Thoracic aorta endothelial cell (primary cell): ENCODE measurements around the gene CES1. TPM values are rescaled to one million over a fixed set of nuclear protein-coding genes. Genes with fewer than 3 reads are reported as not detected.

Experiments used
- total RNA-seq: library from RNA; depleted of rRNA; stranded (reverse); fragments of >200 nt; gene quantifications from 2 replicates; pipeline ENCODE4 v1.2.3, GENCODE V29; 2012

The CES1 gene
- total RNA-seq: 0.14 TPM in 1 of 2 replicates, not detected in the other

GRCh38 chr16:55832773-55833691, at the start of gene CES1:
Gene CES1 (minus strand): TSS chr16:55833096. CDS start chr16:55833055, 41 bp downstream.

DNA sequence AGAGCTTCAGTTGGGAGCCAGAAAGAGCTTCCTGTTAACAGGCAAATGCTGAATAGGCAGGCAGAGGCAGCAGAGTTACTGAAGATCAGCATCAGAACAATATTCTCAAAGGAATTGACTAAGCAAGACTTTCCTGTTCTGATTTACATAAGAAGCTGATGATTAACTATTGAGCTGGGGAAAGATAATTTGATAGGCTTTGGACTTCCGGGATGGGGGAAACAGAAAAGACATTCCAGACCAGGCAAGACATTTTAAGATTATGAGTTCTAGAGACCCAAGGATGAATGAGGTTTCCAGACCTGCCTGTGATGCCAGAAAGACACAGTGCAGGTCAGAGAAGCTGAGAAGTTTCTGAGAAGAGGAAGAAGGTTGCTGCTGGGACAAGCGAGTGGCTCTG, 42.4 kb upstream of the CES1 start, which contains the start of gene CES5A:
CES5A (minus strand) TSS at position 101 of the 400 bp plus-strand sequence. CDS start 152 bp downstream, outside the sequence.

Other genes starting within 250 kb of the CES1 start
- gene SLC6A2, start 177.1 kb downstream of the CES1 start, total RNA-seq: not detected in 2 replicates
- gene CES5A, start 42.3 kb upstream of the CES1 start, total RNA-seq: not detected in 2 replicates